ENCODE results near the gene RASGEF1C.

The RASGEF1C gene

DNA sequence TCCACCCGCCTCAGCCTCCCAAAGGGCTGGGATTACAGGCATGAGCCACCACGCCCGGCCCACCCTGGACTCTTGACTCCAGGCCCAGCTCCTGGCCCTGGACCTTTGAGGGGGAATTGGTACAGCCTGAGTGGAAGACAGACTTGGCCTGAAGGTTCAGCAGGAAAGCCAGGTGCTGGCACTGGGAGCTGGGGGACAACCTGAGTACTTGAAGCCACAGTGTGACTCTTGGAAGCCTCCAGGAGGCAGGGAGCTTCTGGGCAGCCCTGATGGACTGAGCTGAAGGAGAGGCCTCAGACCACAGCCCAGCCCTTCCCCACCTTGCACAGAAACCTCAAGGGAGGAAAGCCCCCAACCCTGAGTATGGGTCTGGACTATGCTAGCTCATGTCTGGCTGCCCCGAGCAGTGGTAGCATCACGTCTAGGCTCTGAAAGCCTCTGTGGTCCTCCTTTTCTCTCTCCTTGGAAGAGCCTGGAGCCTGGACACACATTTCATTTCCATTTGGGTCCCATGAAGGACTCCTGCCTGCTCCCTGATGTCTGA lies 54.1 kb downstream of the RASGEF1C start:
- Histone ChIP-seq H3K4me2 (no peak overlapping the region), H3K9ac (no peak overlapping the region), H3K27ac (no peak overlapping the region), H3K27me3 (ENCODE audit: insufficient read depth, low read depth) (no peaks in the 10 kb centered on the region), H3K4me1 (ENCODE audit: low read depth, poor library complexity, severe bottlenecking) (no peaks in the 10 kb centered on the region), H4K20me1 (ENCODE audit: insufficient read depth) (no peaks in the 10 kb centered on the region), H3K79me2 (ENCODE audit: insufficient read depth, low read depth) (no peaks in the 10 kb centered on the region), H2AFZ (ENCODE audit: low read depth) (no peak overlapping the region), H3K36me3 (ENCODE audit: insufficient read depth) (no peaks in the 10 kb centered on the region), H3K4me3 (IDR thresholded peaks at IDR 0.05; ENCODE audit: insufficient read depth, low read depth, low read length) (no peak overlapping the region)
- TF ChIP-seq, protein P1, sequence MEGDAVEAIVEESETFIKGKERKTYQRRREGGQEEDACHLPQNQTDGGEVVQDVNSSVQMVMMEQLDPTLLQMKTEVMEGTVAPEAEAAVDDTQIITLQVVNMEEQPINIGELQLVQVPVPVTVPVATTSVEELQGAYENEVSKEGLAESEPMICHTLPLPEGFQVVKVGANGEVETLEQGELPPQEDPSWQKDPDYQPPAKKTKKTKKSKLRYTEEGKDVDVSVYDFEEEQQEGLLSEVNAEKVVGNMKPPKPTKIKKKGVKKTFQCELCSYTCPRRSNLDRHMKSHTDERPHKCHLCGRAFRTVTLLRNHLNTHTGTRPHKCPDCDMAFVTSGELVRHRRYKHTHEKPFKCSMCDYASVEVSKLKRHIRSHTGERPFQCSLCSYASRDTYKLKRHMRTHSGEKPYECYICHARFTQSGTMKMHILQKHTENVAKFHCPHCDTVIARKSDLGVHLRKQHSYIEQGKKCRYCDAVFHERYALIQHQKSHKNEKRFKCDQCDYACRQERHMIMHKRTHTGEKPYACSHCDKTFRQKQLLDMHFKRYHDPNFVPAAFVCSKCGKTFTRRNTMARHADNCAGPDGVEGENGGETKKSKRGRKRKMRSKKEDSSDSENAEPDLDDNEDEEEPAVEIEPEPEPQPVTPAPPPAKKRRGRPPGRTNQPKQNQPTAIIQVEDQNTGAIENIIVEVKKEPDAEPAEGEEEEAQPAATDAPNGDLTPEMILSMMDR (conservative IDR thresholded peaks at IDR 0.05; ENCODE audit: low read depth, low read length) = no peak

DNA sequence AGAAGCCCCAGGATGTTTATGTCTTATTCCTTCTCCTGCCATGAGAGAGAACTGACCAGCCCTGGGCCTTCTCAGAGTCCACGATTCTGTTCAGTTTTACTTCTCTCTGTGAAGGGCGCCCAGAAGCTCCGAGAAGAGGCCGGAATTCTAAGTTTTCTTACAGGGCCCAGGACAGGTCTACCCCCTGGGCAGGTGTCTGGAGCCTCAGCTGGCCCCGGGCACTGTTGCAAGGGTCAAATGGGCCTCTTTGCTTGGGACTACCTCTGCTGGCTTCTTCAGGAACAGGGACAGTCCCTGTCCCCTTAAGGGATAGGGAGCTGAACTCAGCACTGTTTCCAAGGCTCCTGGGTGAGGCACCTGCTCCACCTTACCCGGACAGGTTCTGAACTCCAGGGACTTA lies 55.0 kb downstream of the RASGEF1C start:
- Histone ChIP-seq H3K36me3 (ENCODE audit: insufficient read depth) (no peaks in the 10 kb centered on the region), H3K9ac (no peak overlapping the region), H3K27ac (no peak overlapping the region), H3K4me2 (no peak overlapping the region), H3K27me3 (ENCODE audit: insufficient read depth, low read depth) (no peaks in the 10 kb centered on the region), H3K4me1 (ENCODE audit: low read depth, poor library complexity, severe bottlenecking) (no peaks in the 10 kb centered on the region), H3K79me2 (ENCODE audit: insufficient read depth, low read depth) (no peaks in the 10 kb centered on the region), H2AFZ (ENCODE audit: low read depth) (no peak overlapping the region), H3K4me3 (IDR thresholded peaks at IDR 0.05; ENCODE audit: insufficient read depth, low read depth, low read length) (no peak overlapping the region), H4K20me1 (ENCODE audit: insufficient read depth) (no peaks in the 10 kb centered on the region)
- TF ChIP-seq, protein P1 (conservative IDR thresholded peaks at IDR 0.05; ENCODE audit: low read depth, low read length) = no peak

DNA sequence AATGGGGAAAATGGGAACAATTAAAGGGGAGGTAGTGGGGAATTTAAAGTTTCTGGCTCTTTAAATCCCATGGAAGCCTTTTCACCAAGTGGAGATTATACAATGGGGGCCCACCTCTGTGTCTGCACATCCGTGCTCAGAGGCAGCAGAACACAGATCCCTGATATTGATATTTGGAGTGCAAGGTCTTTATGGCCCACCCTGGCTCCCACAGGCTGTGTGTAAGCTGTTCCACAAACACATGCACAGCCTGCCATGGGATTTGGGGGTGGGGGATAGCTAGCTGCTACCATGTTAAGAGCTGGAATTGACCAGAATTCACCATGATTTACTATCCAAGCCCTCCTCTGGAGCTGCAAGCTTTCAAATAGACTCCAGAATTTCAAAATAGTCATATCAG lies 55.9 kb downstream of the RASGEF1C start:
- no peak overlapping the region for H3K4me2 ChIP-seq
- H3K9ac ChIP-seq = no peak overlapping the region
- H3K36me3 ChIP-seq (ENCODE audit: insufficient read depth) = no peaks in the 10 kb centered on the region
- H3K4me3 ChIP-seq (IDR thresholded peaks at IDR 0.05; ENCODE audit: insufficient read depth, low read depth, low read length) = no peak overlapping the region
- H2AFZ ChIP-seq (ENCODE audit: low read depth) = no peak overlapping the region
- H3K27me3 ChIP-seq (ENCODE audit: insufficient read depth, low read depth) = no peaks in the 10 kb centered on the region
- no peaks in the 10 kb centered on the region for H4K20me1 ChIP-seq (ENCODE audit: insufficient read depth)
- H3K27ac ChIP-seq = no peak overlapping the region
- no peaks in the 10 kb centered on the region for H3K79me2 ChIP-seq (ENCODE audit: insufficient read depth, low read depth)
- H3K4me1 ChIP-seq (ENCODE audit: low read depth, poor library complexity, severe bottlenecking) = no peaks in the 10 kb centered on the region
- TF ChIP-seq, protein P1 (conservative IDR thresholded peaks at IDR 0.05; ENCODE audit: low read depth, low read length) = no peak

DNA sequence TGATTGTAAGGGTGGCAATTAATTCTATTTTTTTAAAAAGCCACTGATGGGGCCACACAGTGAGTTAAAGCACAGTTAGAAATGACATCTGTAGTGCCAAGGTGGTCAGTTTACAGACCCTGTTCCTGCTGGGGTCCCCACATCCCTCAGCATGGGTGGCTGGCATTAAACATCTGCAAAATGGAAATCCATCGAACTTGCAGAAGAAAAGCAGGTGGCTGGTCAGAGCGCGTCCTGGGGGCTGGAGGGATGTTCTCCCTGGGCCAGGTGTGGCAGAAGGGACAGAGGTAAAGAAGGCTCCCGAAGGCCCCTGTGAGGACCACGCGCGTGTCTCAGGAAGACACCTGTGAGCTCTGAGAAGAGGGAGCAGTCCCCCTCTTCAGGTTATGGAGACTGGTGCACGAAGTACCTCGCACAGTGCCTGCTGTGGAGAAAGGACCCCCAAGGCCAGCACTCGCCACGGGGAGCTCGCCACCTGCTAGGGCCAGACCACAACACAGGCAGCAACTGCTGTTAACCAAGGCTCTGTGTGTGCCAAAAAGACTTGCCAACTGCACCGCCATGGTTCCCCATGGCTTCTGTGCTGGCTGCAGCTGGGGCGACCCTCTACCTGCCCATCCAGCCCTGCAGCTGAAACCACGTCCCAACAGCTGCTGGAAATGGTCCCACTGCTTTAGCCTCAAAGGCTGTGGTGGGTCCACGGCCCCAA lies 65.2 kb downstream of the RASGEF1C start:
- no peaks in the 10 kb centered on the region for H3K27me3 ChIP-seq (ENCODE audit: insufficient read depth, low read depth)
- no peak overlapping the region for H3K4me3 ChIP-seq (IDR thresholded peaks at IDR 0.05; ENCODE audit: insufficient read depth, low read depth, low read length)

More for the DNA sequence above, 65.2 kb downstream of the RASGEF1C start:
- Histone ChIP-seq H3K9ac (no peak overlapping the region), H2AFZ (ENCODE audit: low read depth) (no peak overlapping the region), H3K27ac (no peak overlapping the region), H3K4me2 (no peak overlapping the region), H4K20me1 (ENCODE audit: insufficient read depth) (no peaks in the 10 kb centered on the region), H3K36me3 (ENCODE audit: insufficient read depth) (no peaks in the 10 kb centered on the region), H3K4me1 (ENCODE audit: low read depth, poor library complexity, severe bottlenecking) (no peaks in the 10 kb centered on the region), H3K79me2 (ENCODE audit: insufficient read depth, low read depth) (no peaks in the 10 kb centered on the region)
- TF ChIP-seq, protein P1 (conservative IDR thresholded peaks at IDR 0.05; ENCODE audit: low read depth, low read length) = no peak

Data from KMS-11 (cell line).